Right lobe of liver (tissue), 6 donors: Measurements from ENCODE around the gene DGKE. TPM values are rescaled to one million over a fixed set of nuclear protein-coding genes. Genes with fewer than 3 reads are reported as not detected.

Source experiments
- ATAC-seq, 4 donors: fragments of 200-7000 bp; cut with Tn5 transposase; one replicate each; pipeline ENCODE4 v1.9.1; 2020; ENCODE audit warnings: mild to moderate bottlenecking in 4 of 4, moderate library complexity in 4 of 4
- DNase-seq, 3 donors: peaks; one replicate each; pipeline ENCODE4 v3.0.0-alpha.2; 2020
- H3K27ac ChIP-seq, 3 donors: fragments of 200-600 bp; one replicate each; pipeline ENCODE4 v1.8.0; 2022
- H3K27me3 ChIP-seq, 2 donors: fragments of 200-600 bp; one replicate each; pipeline ENCODE4 v1.8.0; 2022
- H3K36me3 ChIP-seq, 4 donors: fragments of 200-600 bp; sonication (generic) in 1 of 4; one replicate each; pipeline versions ENCODE4 v1.5.1 to v1.8.0; 2017 to 2022; ENCODE audit warnings: control low read depth in 1 of 4
- H3K4me1 ChIP-seq, 4 donors: fragments of 200-600 bp; sonication (generic) in 1 of 4; one replicate each; pipeline versions ENCODE4 v1.5.1 to v1.8.0; 2017 to 2022; ENCODE audit warnings: control low read depth in 1 of 4
- H3K4me3 ChIP-seq, 3 donors: fragments of 200-600 bp; one replicate each; pipeline ENCODE4 v1.8.0; 2022
- H3K9me3 ChIP-seq, 4 donors: fragments of 200-600 bp; sonication (generic) in 1 of 4; one replicate each; pipeline versions ENCODE4 v1.5.1 to v1.8.0; 2017 to 2022; ENCODE audit warnings: control low read depth in 1 of 4
- POLR2A ChIP-seq: fragments of 450-650 bp; IDR thresholded peaks from one replicate; pipeline ENCODE4 v1.6.1; 2017; ENCODE audit warnings: antibody characterized with exemption, mild to moderate bottlenecking
- WGBS: methylation state at CpG from one replicate; pipeline ENCODE4 v1.1.6; 2018; ENCODE audit warnings: low coverage, low lambda C conversion rate; ENCODE audit not compliant: insufficient coverage; ENCODE audit errors: missing lambda C conversion rate; 5-methylcytosine and 5-hydroxymethylcytosine counted together
- intact Hi-C, 2 donors: fragments of 100-400 bp; cut with DNase I; formaldehyde crosslinking; loops; one replicate each; pipeline versions ENCODE4 v1.11.2 to v1.14.1; 2022
- total RNA-seq, 6 experiments: library from RNA; depleted of rRNA in 2 of 6; stranded (reverse); fragments of >200 nt in 2 of 6; fragmentation: NEBNext Ultra II Directional in 3 of 6; extraction: Animal tissue kit (Norgen Biotek cat#: 25700) in 3 of 6; gene quantifications; one replicate each; pipeline versions ENCODE4 v1.1.0 to v1.2.4, GENCODE V29; 2016 to 2023
- TF ChIP-seq, protein P1 (sequence below), 4 donors: fragments of 200-600 bp in 3 of 4; fragments of 450-650 bp in 1 of 4; IDR thresholded peaks; one replicate each; pipeline versions ENCODE4 v1.5.1 to v1.8.0; 2016 to 2022; ENCODE audit warnings: antibody characterized with exemption in 4 of 4, mild to moderate bottlenecking in 2 of 4
- donor health status: DM: no; HTN: yes; CAD: no.
- donor health status: DM: no; HTN: no; CAD: no.
- donor health status: DM: no; HTN: no; CAD: no.
- donor health status: DM: no; HTN: yes; CAD: no.
- donor health status: DM: no; HTN: yes; CAD: no.

The DGKE gene
- total RNA-seq, 6 experiments from 2014 or later, result 2.2 to 10.4 (median 3.4) TPM

GRCh38 chr17:56842577-56842976 lies 8.6 kb downstream of the DGKE start:
- no peak for TF ChIP-seq POLR2A
- TF ChIP-seq, protein P1, sequence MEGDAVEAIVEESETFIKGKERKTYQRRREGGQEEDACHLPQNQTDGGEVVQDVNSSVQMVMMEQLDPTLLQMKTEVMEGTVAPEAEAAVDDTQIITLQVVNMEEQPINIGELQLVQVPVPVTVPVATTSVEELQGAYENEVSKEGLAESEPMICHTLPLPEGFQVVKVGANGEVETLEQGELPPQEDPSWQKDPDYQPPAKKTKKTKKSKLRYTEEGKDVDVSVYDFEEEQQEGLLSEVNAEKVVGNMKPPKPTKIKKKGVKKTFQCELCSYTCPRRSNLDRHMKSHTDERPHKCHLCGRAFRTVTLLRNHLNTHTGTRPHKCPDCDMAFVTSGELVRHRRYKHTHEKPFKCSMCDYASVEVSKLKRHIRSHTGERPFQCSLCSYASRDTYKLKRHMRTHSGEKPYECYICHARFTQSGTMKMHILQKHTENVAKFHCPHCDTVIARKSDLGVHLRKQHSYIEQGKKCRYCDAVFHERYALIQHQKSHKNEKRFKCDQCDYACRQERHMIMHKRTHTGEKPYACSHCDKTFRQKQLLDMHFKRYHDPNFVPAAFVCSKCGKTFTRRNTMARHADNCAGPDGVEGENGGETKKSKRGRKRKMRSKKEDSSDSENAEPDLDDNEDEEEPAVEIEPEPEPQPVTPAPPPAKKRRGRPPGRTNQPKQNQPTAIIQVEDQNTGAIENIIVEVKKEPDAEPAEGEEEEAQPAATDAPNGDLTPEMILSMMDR (IDR thresholded peaks at IDR 0.05), result no peak
- Histone ChIP-seq H3K4me1 (no peaks in the 10 kb centered on the region), H3K36me3 (peaks cover 0 to 5% (median 2%) of the 10 kb centered on the region in 4 donors), H3K27ac (no peak overlapping the region), H3K4me3 (no peak overlapping the region), H3K9me3 (no peaks in the 10 kb centered on the region), H3K27me3 (no peaks in the 10 kb centered on the region)
- ATAC-seq (no peak), DNase-seq (no peak)
- intact Hi-C loops, result no loop called here
- WGBS, result 76% methylated on average over 2 of the region's 2 CpGs

DNA sequence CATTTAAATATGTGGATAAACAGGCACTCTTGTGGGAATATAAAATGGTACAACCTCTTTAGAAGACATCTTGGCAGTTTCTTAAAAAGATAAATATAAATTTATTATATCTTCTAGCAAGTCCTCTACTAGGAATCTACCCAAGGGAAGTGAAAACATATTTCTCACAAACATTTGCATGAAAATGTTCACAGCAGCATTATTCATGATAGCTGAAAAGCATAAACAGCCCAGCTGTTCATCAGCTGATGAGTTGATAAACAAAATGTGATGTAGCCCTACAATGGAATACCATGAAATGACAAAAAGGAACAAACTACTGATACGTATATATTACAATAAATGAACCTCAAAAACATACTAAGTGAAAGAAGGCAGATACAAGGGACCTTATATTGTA lies 12.0 kb downstream of the DGKE start:
- WGBS, result 100% methylated on average over 1 of the region's 1 CpG
- no peak for ATAC-seq
- TF ChIP-seq, protein P1 (IDR thresholded peaks at IDR 0.05), result no peak
- no peak for TF ChIP-seq POLR2A
- intact Hi-C loops, result no loop called here
- Histone ChIP-seq H3K36me3 (peaks cover 0 to 10% (median 3%) of the 10 kb centered on the region in 4 donors), H3K27ac (no peak overlapping the region), H3K27me3 (no peaks in the 10 kb centered on the region), H3K4me1 (no peaks in the 10 kb centered on the region), H3K9me3 (no peaks in the 10 kb centered on the region), H3K4me3 (no peak overlapping the region)
- DNase-seq, result no peak

GRCh38 chr17:56847106-56847505 lies 13.2 kb downstream of the DGKE start:
- H3K36me3 ChIP-seq, result peaks cover 0 to 10% (median 0%) of the 10 kb centered on the region in 4 donors
- H3K27ac ChIP-seq, result no peak overlapping the region
- 89% methylated on average over 4 of the region's 4 CpGs for WGBS
- ATAC-seq, result no peak
- DNase-seq, result no peak
- H3K4me1 ChIP-seq, result no peaks in the 10 kb centered on the region
- no peaks in the 10 kb centered on the region for H3K27me3 ChIP-seq
- intact Hi-C loops, result no loop called here
- TF ChIP-seq, protein P1 (IDR thresholded peaks at IDR 0.05), result no peak
- TF ChIP-seq POLR2A, result no peak
- no peak overlapping the region for H3K4me3 ChIP-seq
- H3K9me3 ChIP-seq, result no peaks in the 10 kb centered on the region

DNA sequence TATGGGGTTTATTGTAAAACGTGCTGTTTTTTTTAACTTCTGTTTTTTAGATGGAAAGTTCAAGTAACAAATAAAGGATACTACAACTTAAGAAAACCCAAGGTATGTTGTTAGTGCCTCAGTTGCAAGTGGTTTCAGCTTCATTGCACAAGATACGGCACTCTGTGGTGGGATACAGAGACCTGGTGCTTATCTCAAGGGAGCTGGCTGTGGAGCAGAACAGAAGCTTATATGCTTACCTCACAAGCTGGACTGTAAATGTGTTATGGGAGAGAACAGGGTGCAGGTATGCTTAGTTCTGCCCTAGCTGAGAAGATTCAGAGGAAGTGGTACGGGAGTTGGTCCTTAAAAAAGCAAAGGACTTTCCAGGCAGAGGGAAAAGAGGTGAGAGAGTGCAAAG lies 15.2 kb downstream of the DGKE start:
- H3K4me3 ChIP-seq, result no peak overlapping the region
- H3K4me1 ChIP-seq, result no peaks in the 10 kb centered on the region
- ATAC-seq, result no peak
- 78% methylated on average over 3 of the region's 3 CpGs for WGBS
- H3K27ac ChIP-seq, result no peak overlapping the region
- no peak for DNase-seq
- H3K36me3 ChIP-seq, result peaks cover 0 to 6% (median 0%) of the 10 kb centered on the region in 4 donors
- TF ChIP-seq, protein P1 (IDR thresholded peaks at IDR 0.05), result no peak
- no peak for TF ChIP-seq POLR2A
- no peaks in the 10 kb centered on the region for H3K27me3 ChIP-seq
- H3K9me3 ChIP-seq, result no peaks in the 10 kb centered on the region
- intact Hi-C loops, result no loop called here

GRCh38 chr17:56850591-56850990 lies 16.6 kb downstream of the DGKE start:
- no peaks in the 10 kb centered on the region for H3K27me3 ChIP-seq
- TF ChIP-seq POLR2A, result no peak
- TF ChIP-seq, protein P1 (IDR thresholded peaks at IDR 0.05), result no peak
- H3K4me3 ChIP-seq, result no peak overlapping the region
- no peak for ATAC-seq
- intact Hi-C loops, result no loop called here
- no peak for DNase-seq
- no peaks in the 10 kb centered on the region for H3K9me3 ChIP-seq
- H3K27ac ChIP-seq, result no peak overlapping the region
- WGBS, result 95% methylated on average over 2 of the region's 2 CpGs
- no peaks in the 10 kb centered on the region for H3K4me1 ChIP-seq
- peaks cover 0 to 6% (median 0%) of the 10 kb centered on the region in 4 donors for H3K36me3 ChIP-seq
